ENCODE results near the gene UBE3D. TPM values are rescaled to one million over a fixed set of nuclear protein-coding genes. Genes with fewer than 3 reads are reported as not detected.
A peak's percentile ranks its signal among the peaks of the same experiment; 100 is the strongest.

UBE3D gene
- total and polyA plus RNA-seq, 3 donors from 2014 or later, result 2.4 to 16.4 (median 13.9) TPM

- H3K27ac ChIP-seq, result no peak overlapping the region
- 89 to 95% methylated on average over 1 of the region's 1 CpG for WGBS, 2 donors
- no peaks in the 10 kb centered on the region for H3K4me1 ChIP-seq
- H3K9me3 ChIP-seq, result no peaks in the 10 kb centered on the region
- TF ChIP-seq CTCF (IDR thresholded peaks at IDR 0.05) (no peak), POLR2A (IDR thresholded peaks at IDR 0.05) (no peak)
- no peak overlapping the region for H3K4me3 ChIP-seq
- no peaks in the 10 kb centered on the region for H3K36me3 ChIP-seq (ENCODE audit: low read depth, missing control alignments)
- no peaks in the 10 kb centered on the region for H3K27me3 ChIP-seq
- DNase-seq, result no peak
- intact Hi-C loops (cut with DNase I; ENCODE audit: low total_unique reads), result loop anchor here (10.0 kb wide), 1 partner anchor 133 kb away; the partner anchor contains the start of genes PGM3 and RWDD2A
Observed at GRCh38 chr6:83062225-83062624, 3.4 kb downstream of the UBE3D start.

GRCh38 chr6:83061190-83061589, 4.5 kb downstream of the UBE3D start:
- no peak for TF ChIP-seq POLR2A (IDR thresholded peaks at IDR 0.05)
- no peak for TF ChIP-seq CTCF (IDR thresholded peaks at IDR 0.05)
- H3K4me3 ChIP-seq, result no peak overlapping the region
- no peak overlapping the region for H3K27ac ChIP-seq
- no peaks in the 10 kb centered on the region for H3K27me3 ChIP-seq
- intact Hi-C loops (cut with DNase I; ENCODE audit: low total_unique reads), result loop anchor here (10.0 kb wide), 1 partner anchor 134 kb away; the partner anchor contains the start of genes PGM3 and RWDD2A
- H3K9me3 ChIP-seq, result no peaks in the 10 kb centered on the region
- no peaks in the 10 kb centered on the region for H3K4me1 ChIP-seq
- no peak for DNase-seq
- H3K36me3 ChIP-seq (ENCODE audit: low read depth, missing control alignments), result no peaks in the 10 kb centered on the region

- WGBS, 2 donors, result 39 to 49% methylated on average over 4 of the region's 4 CpGs
- no peaks in the 10 kb centered on the region for H3K4me1 ChIP-seq
- TF ChIP-seq CTCF (IDR thresholded peaks at IDR 0.05) (peak; percentile 41 to 55 (median 44)), POLR2A (IDR thresholded peaks at IDR 0.05) (no peak)
- no peaks in the 10 kb centered on the region for H3K36me3 ChIP-seq (ENCODE audit: low read depth, missing control alignments)
- DNase-seq, result peak; percentile 63
- intact Hi-C loops (cut with DNase I; ENCODE audit: low total_unique reads), result loop anchor here (10.0 kb wide), 1 partner anchor 803 kb away; no protein-coding TSS in a partner anchor
- no peaks in the 10 kb centered on the region for H3K27me3 ChIP-seq
- no peak overlapping the region for H3K4me3 ChIP-seq
- no peak overlapping the region for H3K27ac ChIP-seq
- no peaks in the 10 kb centered on the region for H3K9me3 ChIP-seq
Observed at GRCh38 chr6:83057705-83058321, 7.8 kb downstream of the UBE3D start.

- peak; percentile 52 for DNase-seq
- Histone ChIP-seq H3K4me1 (no peaks in the 10 kb centered on the region), H3K9me3 (no peaks in the 10 kb centered on the region), H3K36me3 (ENCODE audit: low read depth, missing control alignments) (no peaks in the 10 kb centered on the region), H3K27ac (no peak overlapping the region), H3K27me3 (no peaks in the 10 kb centered on the region), H3K4me3 (no peak overlapping the region)
- intact Hi-C loops (cut with DNase I; ENCODE audit: low total_unique reads), result loop anchor here (10.0 kb wide), 1 partner anchor 801 kb away; no protein-coding TSS in a partner anchor
- 33 to 45% methylated on average over 6 of the region's 6 CpGs for WGBS, 2 donors
- TF ChIP-seq CTCF (IDR thresholded peaks at IDR 0.05) (peak; percentile 76 to 85 (median 82)), POLR2A (IDR thresholded peaks at IDR 0.05) (no peak)
Observed at GRCh38 chr6:83055366-83055964, 10.2 kb downstream of the UBE3D start.

All from testis (tissue), 3 donors.